GM18867 (cell line): ENCODE results near the gene MKS1.

Source experiments
- ATAC-seq: cut with Tn5 transposase; IDR thresholded peaks from one replicate; pipeline ENCODE4 v1.9.1; 2021; ENCODE audit warnings: mild to moderate bottlenecking, moderate library complexity; ENCODE audit not compliant: unreplicated experiment

MKS1 gene

GRCh38 chr17:58245428-58246103 is 26.5 kb upstream of the MKS1 start:
- ATAC-seq, result no peak

GRCh38 chr17:58244963-58245362 is 25.9 kb upstream of the MKS1 start:
- no peak for ATAC-seq

GRCh38 chr17:58242171-58242784 is 23.2 kb upstream of the MKS1 start:
- no peak for ATAC-seq

- no peak for ATAC-seq
These were observed 20.9 kb upstream of the MKS1 start for GRCh38 chr17:58239987-58240386.

GRCh38 chr17:58238147-58238634 is 19.1 kb upstream of the MKS1 start, which contains the start of gene LPO:
Gene LPO, plus strand, starts transcription at chr17:58238584. Its CDS starts 4,396 bp downstream, at chr17:58242980.
- ATAC-seq, result no peak

- no peak for ATAC-seq
These were observed 17.3 kb upstream of the MKS1 start for GRCh38 chr17:58236394-58236793.

- no peak for ATAC-seq
These were observed 16.8 kb upstream of the MKS1 start for GRCh38 chr17:58235821-58236220.

- ATAC-seq, result no peak
These were observed 15.5 kb upstream of the MKS1 start for GRCh38 chr17:58234512-58234911.

GRCh38 chr17:58233543-58233942 is 14.5 kb upstream of the MKS1 start:
- ATAC-seq, result no peak

GRCh38 chr17:58232707-58233156 is 13.7 kb upstream of the MKS1 start:
- peak; percentile 63 for ATAC-seq

- ATAC-seq, result no peak
These were observed 12.6 kb upstream of the MKS1 start for GRCh38 chr17:58231641-58232040.

- no peak for ATAC-seq
These were observed 10.8 kb upstream of the MKS1 start for GRCh38 chr17:58229881-58230280.

- no peak for ATAC-seq
These were observed 10.3 kb upstream of the MKS1 start for GRCh38 chr17:58229384-58229783.

- ATAC-seq, result no peak
These were observed 9.6 kb upstream of the MKS1 start for GRCh38 chr17:58228679-58229078.

- ATAC-seq, result no peak
These were observed 8.7 kb upstream of the MKS1 start for GRCh38 chr17:58227733-58228132.

- ATAC-seq, result no peak
These were observed 5.3 kb upstream of the MKS1 start for GRCh38 chr17:58224315-58224714.

GRCh38 chr17:58219789-58220183 is 731 bp upstream of the MKS1 start:
- no peak for ATAC-seq

- no peak for ATAC-seq
These were observed 1.3 kb downstream of the MKS1 start for GRCh38 chr17:58217766-58218165.

- no peak for ATAC-seq
These were observed 3.4 kb downstream of the MKS1 start for GRCh38 chr17:58215685-58216084.

GRCh38 chr17:58210922-58211321 is 8.1 kb downstream of the MKS1 start:
- ATAC-seq, result no peak

GRCh38 chr17:58208344-58208743 is 10.7 kb downstream of the MKS1 start:
- no peak for ATAC-seq

GRCh38 chr17:58207451-58207850 is 11.6 kb downstream of the MKS1 start:
- no peak for ATAC-seq
